ENCODE measurements around the gene NAA60.

DNA sequence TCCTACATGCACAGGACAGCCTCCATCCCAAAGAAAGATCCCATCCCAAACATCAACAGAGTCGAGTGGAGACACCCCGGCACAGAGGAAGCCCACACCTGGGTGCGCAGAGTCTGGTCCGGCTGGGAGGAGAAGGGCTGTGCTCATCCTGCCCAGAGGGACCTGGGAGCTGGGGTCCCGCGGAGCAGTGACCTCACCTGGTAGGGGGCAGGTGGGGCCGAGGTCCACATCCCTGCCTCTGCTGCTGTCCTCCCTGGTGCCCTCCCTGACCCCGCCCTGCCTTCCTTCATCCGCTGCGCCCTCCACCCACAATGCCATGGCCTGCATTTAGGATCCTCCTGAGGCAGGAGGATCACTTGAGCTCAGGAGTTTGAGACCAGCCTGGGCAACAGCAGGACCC is 48.9 kb downstream of the NAA60 start:
- TF ChIP-seq CEBPB (IDR thresholded peaks at IDR 0.05): no peak
- TF ChIP-seq, protein P1, sequence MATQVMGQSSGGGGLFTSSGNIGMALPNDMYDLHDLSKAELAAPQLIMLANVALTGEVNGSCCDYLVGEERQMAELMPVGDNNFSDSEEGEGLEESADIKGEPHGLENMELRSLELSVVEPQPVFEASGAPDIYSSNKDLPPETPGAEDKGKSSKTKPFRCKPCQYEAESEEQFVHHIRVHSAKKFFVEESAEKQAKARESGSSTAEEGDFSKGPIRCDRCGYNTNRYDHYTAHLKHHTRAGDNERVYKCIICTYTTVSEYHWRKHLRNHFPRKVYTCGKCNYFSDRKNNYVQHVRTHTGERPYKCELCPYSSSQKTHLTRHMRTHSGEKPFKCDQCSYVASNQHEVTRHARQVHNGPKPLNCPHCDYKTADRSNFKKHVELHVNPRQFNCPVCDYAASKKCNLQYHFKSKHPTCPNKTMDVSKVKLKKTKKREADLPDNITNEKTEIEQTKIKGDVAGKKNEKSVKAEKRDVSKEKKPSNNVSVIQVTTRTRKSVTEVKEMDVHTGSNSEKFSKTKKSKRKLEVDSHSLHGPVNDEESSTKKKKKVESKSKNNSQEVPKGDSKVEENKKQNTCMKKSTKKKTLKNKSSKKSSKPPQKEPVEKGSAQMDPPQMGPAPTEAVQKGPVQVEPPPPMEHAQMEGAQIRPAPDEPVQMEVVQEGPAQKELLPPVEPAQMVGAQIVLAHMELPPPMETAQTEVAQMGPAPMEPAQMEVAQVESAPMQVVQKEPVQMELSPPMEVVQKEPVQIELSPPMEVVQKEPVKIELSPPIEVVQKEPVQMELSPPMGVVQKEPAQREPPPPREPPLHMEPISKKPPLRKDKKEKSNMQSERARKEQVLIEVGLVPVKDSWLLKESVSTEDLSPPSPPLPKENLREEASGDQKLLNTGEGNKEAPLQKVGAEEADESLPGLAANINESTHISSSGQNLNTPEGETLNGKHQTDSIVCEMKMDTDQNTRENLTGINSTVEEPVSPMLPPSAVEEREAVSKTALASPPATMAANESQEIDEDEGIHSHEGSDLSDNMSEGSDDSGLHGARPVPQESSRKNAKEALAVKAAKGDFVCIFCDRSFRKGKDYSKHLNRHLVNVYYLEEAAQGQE (IDR thresholded peaks at IDR 0.05; ENCODE audit: low read depth): no peak
